Brain microvascular endothelial cell (primary cell): ENCODE data around the gene LST1.

ENCODE experiments used
- DNase-seq: peaks from one replicate; pipeline ENCODE4 v3.0.0-alpha.2; 2020
- H3K27ac ChIP-seq: fragments of 250-450 bp; sonication (Bioruptor Pico); 2 replicates; pipeline ENCODE4 v1.5.1; 2020; ENCODE audit warnings: mild to moderate bottlenecking, moderate library complexity
- H3K27me3 ChIP-seq: fragments of 250-450 bp; sonication (Bioruptor Pico); replicated peaks from 2 replicates; pipeline ENCODE4 v1.5.1; 2020; ENCODE audit warnings: mild to moderate bottlenecking
- H3K36me3 ChIP-seq: fragments of 250-450 bp; sonication (Bioruptor Pico); replicated peaks from 2 replicates; pipeline ENCODE4 v1.5.1; 2020; ENCODE audit warnings: mild to moderate bottlenecking
- H3K4me3 ChIP-seq: 2 replicates; pipeline ENCODE4 v1.5.1; 2011; ENCODE audit warnings: low read depth, mild to moderate bottlenecking, control low read depth, low read length, moderate library complexity
- CTCF ChIP-seq: IDR thresholded peaks from 2 replicates; pipeline ENCODE4 v1.5.1; 2011; ENCODE audit warnings: low read depth, mild to moderate bottlenecking, moderate library complexity, low read length, control low read depth, inconsistent platforms; ENCODE audit errors: missing control alignments
- in situ Hi-C: cut with HindIII; loops from 2 replicates; pipeline ENCODE4 v1.10.0; 2017; ENCODE audit warnings: low sequenced_read_pairs, low pct_ligation_motif_present

Gene LST1

GRCh38 chr6:31624070-31624469 lies 38.0 kb downstream of the LST1 start:
- no peak for TF ChIP-seq CTCF
- Histone ChIP-seq H3K27ac (no peak overlapping the region), H3K4me3 (no peak overlapping the region), H3K27me3 (no peaks in the 10 kb centered on the region), H3K36me3 (peaks cover 65% of the 10 kb centered on the region)
- in situ Hi-C loops: no loop called here
- no peak for DNase-seq

DNA sequence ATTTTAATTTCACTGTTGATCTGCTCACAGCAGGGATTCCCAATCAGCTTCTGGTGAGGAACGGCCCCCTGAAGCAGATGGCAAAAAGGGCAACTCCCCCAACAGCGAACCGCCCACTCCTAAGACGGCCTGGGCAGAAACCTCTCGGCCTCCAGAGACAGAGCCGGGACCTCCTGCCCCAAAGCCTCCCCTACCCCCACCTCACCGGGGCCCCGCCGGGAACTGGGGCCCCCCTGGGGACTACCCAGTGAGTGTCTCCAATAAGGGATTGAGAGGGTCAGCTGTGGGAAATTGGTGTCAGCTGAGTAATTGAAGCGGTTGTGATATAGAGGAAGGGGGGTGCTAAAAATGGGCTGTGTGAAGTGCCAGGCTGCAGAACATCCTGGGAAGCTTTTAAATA lies 40.9 kb downstream of the LST1 start:
- no peak for TF ChIP-seq CTCF
- DNase-seq: no peak
- H3K27me3 ChIP-seq: no peaks in the 10 kb centered on the region
- H3K4me3 ChIP-seq: no peak overlapping the region
- H3K36me3 ChIP-seq: peaks cover 93% of the 10 kb centered on the region
- in situ Hi-C loops: no loop called here
- no peak overlapping the region for H3K27ac ChIP-seq

- Histone ChIP-seq H3K36me3 (peaks cover 96% of the 10 kb centered on the region), H3K4me3 (no peak overlapping the region), H3K27me3 (no peaks in the 10 kb centered on the region), H3K27ac (no peak overlapping the region)
- DNase-seq: no peak
- TF ChIP-seq CTCF: no peak
- in situ Hi-C loops: no loop called here
Observed at GRCh38 chr6:31627690-31628287, 41.7 kb downstream of the LST1 start.

- peaks cover 99% of the 10 kb centered on the region for H3K36me3 ChIP-seq
- H3K27me3 ChIP-seq: no peaks in the 10 kb centered on the region
- no peak for DNase-seq
- TF ChIP-seq CTCF: no peak
- no peak overlapping the region for H3K4me3 ChIP-seq
- in situ Hi-C loops: no loop called here
- H3K27ac ChIP-seq: no peak overlapping the region
Observed at GRCh38 chr6:31629014-31629413, 42.9 kb downstream of the LST1 start.

DNA sequence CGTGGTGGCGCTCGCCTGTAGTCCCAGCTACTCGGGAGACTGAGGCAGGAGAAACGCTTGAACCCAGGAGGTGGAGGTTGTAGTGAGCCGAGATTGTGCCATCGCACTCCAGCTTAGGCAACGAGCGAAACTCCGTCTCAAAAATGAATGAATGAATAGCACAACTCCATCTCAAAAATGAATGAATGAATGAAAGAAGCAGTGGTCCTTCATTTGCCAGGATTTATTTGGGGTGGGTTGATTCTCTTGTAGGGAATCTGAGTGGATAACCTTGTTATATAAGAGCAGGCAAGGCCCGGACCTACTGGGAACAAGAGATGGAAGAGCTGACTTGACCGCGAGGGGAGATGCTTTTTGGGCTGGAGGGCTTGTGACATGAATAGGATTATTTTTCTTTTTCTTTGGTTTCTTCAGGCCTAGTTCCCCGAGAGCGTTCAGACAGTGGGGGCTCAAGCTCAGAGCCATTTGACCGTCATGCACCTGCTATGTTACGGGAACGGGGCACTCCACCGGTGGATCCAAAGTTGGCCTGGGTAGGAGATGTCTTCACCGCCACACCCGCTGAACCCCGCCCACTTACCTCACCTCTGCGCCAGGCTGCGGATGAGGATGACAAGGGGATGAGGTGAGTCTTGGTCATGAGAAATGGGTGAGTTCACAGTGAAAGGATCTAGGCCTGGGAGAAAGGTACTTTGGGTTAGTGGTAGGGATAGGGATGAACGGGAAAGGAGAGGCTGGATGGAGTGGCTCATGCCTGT lies 44.3 kb downstream of the LST1 start:
- DNase-seq: no peak
- Histone ChIP-seq H3K27ac (no peak overlapping the region), H3K36me3 (peaks cover 99% of the 10 kb centered on the region), H3K4me3 (no peak overlapping the region), H3K27me3 (no peaks in the 10 kb centered on the region)
- in situ Hi-C loops: no loop called here
- TF ChIP-seq CTCF: no peak
